GM06990 (cell line): ENCODE measurements around the gene CIB2.

Source experiments
- DNase-seq: peaks from one replicate; pipeline ENCODE4 v3.0.0-alpha.2; 2011; ENCODE audit not compliant: insufficient read length; ENCODE audit errors: extremely low read depth
- H3K27me3 ChIP-seq: replicated peaks from 2 replicates; pipeline ENCODE4 v1.6.0; 2011; ENCODE audit warnings: low read length; ENCODE audit not compliant: control insufficient read depth, insufficient read depth
- H3K36me3 ChIP-seq: 2 replicates; pipeline ENCODE4 v1.5.1; 2011; ENCODE audit warnings: low read length; ENCODE audit not compliant: control insufficient read depth, insufficient read depth
- H3K4me3 ChIP-seq: replicated peaks from 2 replicates; pipeline ENCODE4 v1.5.1; 2011; ENCODE audit warnings: low read depth, mild to moderate bottlenecking, control low read depth, low read length
- TF ChIP-seq, protein P1 (sequence below): IDR thresholded peaks from 2 replicates; pipeline ENCODE4 v1.5.1; 2011; ENCODE audit warnings: low read length, control low read depth, mild to moderate bottlenecking, inconsistent platforms; ENCODE audit not compliant: insufficient read depth, poor library complexity, severe bottlenecking

The CIB2 gene

GRCh38 chr15:78077053-78077870, 54.0 kb downstream of the CIB2 start, which contains the start of gene TBC1D2B:
TSS of gene TBC1D2B (minus strand) at chr15:78077711. CDS start at chr15:78077652, 59 bp downstream.
- peak; percentile 77 for DNase-seq
- peak within 1 kb of the TSS; percentile 93 for H3K4me3 ChIP-seq
- no peaks in the 10 kb centered on the region for H3K36me3 ChIP-seq
- TF ChIP-seq, protein P1, sequence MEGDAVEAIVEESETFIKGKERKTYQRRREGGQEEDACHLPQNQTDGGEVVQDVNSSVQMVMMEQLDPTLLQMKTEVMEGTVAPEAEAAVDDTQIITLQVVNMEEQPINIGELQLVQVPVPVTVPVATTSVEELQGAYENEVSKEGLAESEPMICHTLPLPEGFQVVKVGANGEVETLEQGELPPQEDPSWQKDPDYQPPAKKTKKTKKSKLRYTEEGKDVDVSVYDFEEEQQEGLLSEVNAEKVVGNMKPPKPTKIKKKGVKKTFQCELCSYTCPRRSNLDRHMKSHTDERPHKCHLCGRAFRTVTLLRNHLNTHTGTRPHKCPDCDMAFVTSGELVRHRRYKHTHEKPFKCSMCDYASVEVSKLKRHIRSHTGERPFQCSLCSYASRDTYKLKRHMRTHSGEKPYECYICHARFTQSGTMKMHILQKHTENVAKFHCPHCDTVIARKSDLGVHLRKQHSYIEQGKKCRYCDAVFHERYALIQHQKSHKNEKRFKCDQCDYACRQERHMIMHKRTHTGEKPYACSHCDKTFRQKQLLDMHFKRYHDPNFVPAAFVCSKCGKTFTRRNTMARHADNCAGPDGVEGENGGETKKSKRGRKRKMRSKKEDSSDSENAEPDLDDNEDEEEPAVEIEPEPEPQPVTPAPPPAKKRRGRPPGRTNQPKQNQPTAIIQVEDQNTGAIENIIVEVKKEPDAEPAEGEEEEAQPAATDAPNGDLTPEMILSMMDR: no peak
- no peaks in the 10 kb centered on the region for H3K27me3 ChIP-seq

DNA sequence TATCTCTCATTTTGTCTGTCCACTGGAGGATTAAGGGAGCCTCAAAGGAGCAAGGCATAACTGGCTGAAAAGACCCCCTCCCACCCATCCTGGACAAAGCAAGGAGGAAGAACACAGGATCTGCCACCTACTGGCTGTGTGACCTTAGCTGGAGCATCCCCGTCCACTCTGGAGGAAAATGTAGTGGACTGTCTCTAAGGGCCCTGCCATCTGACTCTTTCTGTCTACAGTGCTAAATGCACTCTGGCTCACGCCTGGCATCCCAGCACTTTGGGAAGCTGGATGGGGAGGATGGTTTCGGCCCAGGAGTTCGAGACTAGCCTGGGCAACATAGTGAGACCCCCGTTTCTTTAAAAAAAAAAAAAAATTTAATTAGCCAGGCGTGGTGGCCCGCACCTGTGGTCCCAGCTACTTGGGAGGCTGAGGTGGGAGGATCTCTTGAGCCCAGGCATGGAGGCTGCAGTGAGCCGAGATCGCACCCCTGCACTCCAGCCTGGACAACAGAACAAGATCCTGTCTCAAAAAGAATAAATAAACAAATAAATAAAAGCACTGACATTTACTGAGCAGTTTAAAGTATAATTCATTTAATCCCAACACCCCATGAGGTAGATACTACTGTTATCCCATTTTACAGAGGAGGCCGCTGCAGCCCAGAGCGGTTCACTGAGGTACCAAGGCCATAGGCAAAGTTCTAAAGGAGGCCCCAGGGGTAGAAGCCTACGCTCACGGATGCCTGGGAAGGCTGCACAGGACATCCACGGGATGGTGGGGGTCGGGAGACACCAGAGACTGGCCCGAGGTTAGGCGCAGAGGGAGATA, 54.8 kb downstream of the CIB2 start:
- Histone ChIP-seq H3K4me3 (peak overlapping the region; percentile 93), H3K36me3 (no peaks in the 10 kb centered on the region), H3K27me3 (no peaks in the 10 kb centered on the region)
- TF ChIP-seq, protein P1: no peak
- no peak for DNase-seq

DNA sequence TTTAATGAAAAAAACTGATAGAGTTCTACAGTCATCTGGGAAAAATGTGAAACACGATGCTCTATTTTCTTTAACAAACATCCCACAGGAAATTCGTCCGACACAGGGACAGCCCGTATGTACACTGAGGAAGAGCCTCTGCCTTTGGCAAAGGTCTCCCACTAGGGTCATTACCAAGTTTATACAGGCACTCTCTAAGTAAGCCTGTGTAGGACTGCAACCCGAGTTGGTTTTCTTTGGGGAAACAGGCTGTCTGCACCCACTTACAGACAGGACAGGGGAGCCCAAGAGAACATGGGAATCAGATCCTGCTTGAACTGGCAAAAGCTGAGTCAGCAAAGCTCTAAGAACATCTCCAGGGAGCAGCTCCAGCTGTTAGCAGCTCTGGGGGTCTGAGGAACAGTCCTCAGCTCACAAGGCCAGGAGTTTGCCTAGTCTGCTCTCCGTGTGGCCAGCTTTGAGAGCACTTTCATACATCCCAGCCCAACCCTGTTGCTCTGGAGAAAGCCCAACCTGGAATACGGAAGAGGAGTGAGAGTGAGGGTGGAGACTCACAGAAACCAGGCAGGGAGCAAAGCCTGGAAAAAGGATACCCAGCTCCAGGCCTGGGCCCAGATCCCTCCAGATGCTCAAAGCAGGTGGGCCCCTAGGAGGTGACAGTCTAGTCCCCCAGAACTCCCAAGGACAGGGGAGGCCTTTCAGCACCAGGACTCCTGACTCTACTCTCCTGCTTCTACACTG, 55.6 kb downstream of the CIB2 start:
- Histone ChIP-seq H3K36me3 (no peaks in the 10 kb centered on the region), H3K27me3 (no peaks in the 10 kb centered on the region), H3K4me3 (peak overlapping the region; percentile 93; the same call in 1 of the 2 replicates)
- TF ChIP-seq, protein P1: no peak
- DNase-seq: no peak

GRCh38 chr15:78073046-78073787, 58.0 kb downstream of the CIB2 start:
- no peak overlapping the region for H3K4me3 ChIP-seq
- TF ChIP-seq, protein P1: no peak

More at GRCh38 chr15:78073046-78073787, 58.0 kb downstream of the CIB2 start:
- Histone ChIP-seq H3K27me3 (no peaks in the 10 kb centered on the region), H3K36me3 (no peaks in the 10 kb centered on the region)
- DNase-seq: no peak
